K562 (cell line): ENCODE results near the gene MEA1. TPM values are rescaled to one million over a fixed set of nuclear protein-coding genes. Genes with fewer than 3 reads are reported as not detected.
A peak's percentile ranks its signal among the peaks of the same experiment; 100 is the strongest.

Experiments used
- EP400 ChIP-seq: fragments of 450-650 bp; IDR thresholded peaks from 2 replicates; pipeline ENCODE4 v1.6.1; 2017; ENCODE audit warnings: antibody characterized with exemption, mild to moderate bottlenecking, moderate library complexity
- FOXM1 ChIP-seq, 2 experiments: fragments of 450-650 bp in 1 of 2; sonication (generic) in 1 of 2; formaldehyde crosslinking in 1 of 2; IDR thresholded peaks; 2 replicates each; pipeline versions ENCODE4 v1.6.1 to v1.9.0; 2017 to 2022; ENCODE audit warnings: low read depth in 2 of 2, mild to moderate bottlenecking in 2 of 2, missing genetic modification reagents in 1 of 2, moderate library complexity in 1 of 2
- HLTF ChIP-seq: fragments of 450-650 bp; IDR thresholded peaks from 2 replicates; pipeline ENCODE4 v1.6.1; 2016
- HMGN3 ChIP-seq: IDR thresholded peaks from 2 replicates; pipeline ENCODE4 v1.6.1; 2011; ENCODE audit warnings: borderline replicate concordance, low read depth, mild to moderate bottlenecking, mixed read lengths, low read length; ENCODE audit not compliant: insufficient read length; ENCODE audit errors: extremely low read depth
- HOXB6 ChIP-seq: fragments of 250-450 bp; sonication (Bioruptor Pico); IDR thresholded peaks from 2 replicates; pipeline ENCODE4 v1.5.1; 2022; ENCODE audit warnings: mild to moderate bottlenecking, borderline replicate concordance
- L3MBTL2 ChIP-seq: fragments of 450-650 bp; IDR thresholded peaks from 2 replicates; pipeline ENCODE4 v1.6.1; 2016; ENCODE audit warnings: mild to moderate bottlenecking, moderate library complexity
- LARP7 ChIP-seq: fragments of 450-650 bp; IDR thresholded peaks from 2 replicates; pipeline ENCODE4 v1.6.1; 2016
- MIER1 ChIP-seq: fragments of 450-650 bp; IDR thresholded peaks from 2 replicates; pipeline ENCODE4 v1.6.1; 2016; ENCODE audit warnings: antibody characterized with exemption, mild to moderate bottlenecking, low read depth
- NEUROD1 ChIP-seq: fragments of 150-350 bp; IDR thresholded peaks from 2 replicates; pipeline ENCODE4 v1.6.1; 2014; ENCODE audit warnings: borderline replicate concordance, low read length, low read depth; ENCODE audit not compliant: partially characterized antibody
- POLR2H ChIP-seq: IDR thresholded peaks from 2 replicates; pipeline ENCODE4 v1.6.1; 2016; ENCODE audit warnings: missing genetic modification characterization, low read depth, mild to moderate bottlenecking, control low read depth, missing compliant biosample characterization, moderate library complexity
- PRMT5 ChIP-seq: sonication (generic); formaldehyde crosslinking; IDR thresholded peaks from 2 replicates; pipeline ENCODE4 v1.5.0; 2020; ENCODE audit warnings: missing genetic modification reagents
- RBM15 ChIP-seq: fragments of 200-400 bp; formaldehyde crosslinking; IDR thresholded peaks from 2 replicates; pipeline ENCODE4 v1.6.1; 2018; ENCODE audit warnings: mild to moderate bottlenecking, low read length, moderate library complexity; ENCODE audit not compliant: insufficient read depth
- RBM17 ChIP-seq: fragments of 200-400 bp; formaldehyde crosslinking; IDR thresholded peaks from 2 replicates; pipeline ENCODE4 v1.6.1; 2017; ENCODE audit warnings: low read depth, mild to moderate bottlenecking, low read length, borderline replicate concordance
- SETDB1 ChIP-seq: IDR thresholded peaks from one replicate; pipeline ENCODE4 v1.6.1; 2012; ENCODE audit warnings: low read length, control low read depth, inconsistent platforms
- SIN3A ChIP-seq, 2 experiments: fragments of 150-350 bp in 1 of 2; IDR thresholded peaks; 2 replicates each; pipeline ENCODE4 v1.6.1; 2011 to 2016; ENCODE audit warnings: borderline replicate concordance in 2 of 2, low read depth in 2 of 2, low read length in 2 of 2, mild to moderate bottlenecking in 2 of 2, moderate library complexity in 2 of 2; ENCODE audit not compliant: control insufficient read depth in 1 of 2
- TFAM ChIP-seq: fragments of 250-450 bp; sonication (Bioruptor Pico); conservative IDR thresholded peaks from 2 replicates; pipeline ENCODE4 v1.5.0; 2021; ENCODE audit warnings: mild to moderate bottlenecking, moderate library complexity
- YBX1 ChIP-seq: fragments of 450-650 bp; IDR thresholded peaks from 2 replicates; pipeline ENCODE4 v1.7.1; 2016; ENCODE audit warnings: mild to moderate bottlenecking
- ZKSCAN3 ChIP-seq: fragments of 250-450 bp; sonication (Bioruptor Pico); IDR thresholded peaks from 2 replicates; pipeline ENCODE4 v1.4.0; 2020
- ZNF253 ChIP-seq: fragments of 250-450 bp; sonication (Bioruptor Pico); conservative IDR thresholded peaks from 2 replicates; pipeline ENCODE4 v1.6.1; 2021; ENCODE audit warnings: mild to moderate bottlenecking
- polyA plus RNA-seq, 8 experiments: library from polyadenylated mRNA; depleted of rRNA in 4 of 8; stranded (reverse) in 5 of 8; unstranded in 3 of 8; fragments of >200 nt; fragmentation: Nextera tagmentation in 2 of 8; fragmentation: Illumina TruSeq in 1 of 8; extraction: Ambion mirVana in 2 of 8; extraction: Trizol in 1 of 8; gene quantifications; 2 replicates each; pipeline versions ENCODE4 v1.2.1 to v1.2.3, GENCODE V29; 2011 to 2014; ENCODE audit warnings: inconsistent platforms in 1 of 8, missing spikeins in 1 of 8
- total RNA-seq, 7 experiments: library from RNA; depleted of rRNA in 6 of 7; stranded (reverse); fragments of >200 nt in 6 of 7; fragmentation: Illumina TruSeq in 2 of 7; extraction: Trizol in 2 of 7; gene quantifications; 2 replicates each; pipeline versions ENCODE4 v1.2.1 to v1.2.3, GENCODE V29; 2011 to 2021; ENCODE audit warnings: low replicate concordance in 1 of 7
- TF ChIP-seq, protein P1 (sequence below): sonication (generic); formaldehyde crosslinking; IDR thresholded peaks from 2 replicates; pipeline ENCODE4 v1.4.0; 2020; ENCODE audit warnings: mild to moderate bottlenecking, missing genetic modification reagents
- TF ChIP-seq, protein P2 (sequence below): fragments of 250-450 bp; sonication (Bioruptor Pico); IDR thresholded peaks from 2 replicates; pipeline ENCODE4 v1.4.0; 2020; ENCODE audit warnings: borderline replicate concordance
- TF ChIP-seq, protein P3 (sequence below): sonication (generic); formaldehyde crosslinking; IDR thresholded peaks from 2 replicates; pipeline ENCODE4 v1.5.0; 2020; ENCODE audit warnings: missing genetic modification reagents

MEA1 gene
- total and polyA plus RNA-seq, 9 of the 15 experiments (the other 6 are each of a cell fraction or from before 2014, with no cell fraction given) = 86.8 to 210 (median 152) TPM

DNA sequence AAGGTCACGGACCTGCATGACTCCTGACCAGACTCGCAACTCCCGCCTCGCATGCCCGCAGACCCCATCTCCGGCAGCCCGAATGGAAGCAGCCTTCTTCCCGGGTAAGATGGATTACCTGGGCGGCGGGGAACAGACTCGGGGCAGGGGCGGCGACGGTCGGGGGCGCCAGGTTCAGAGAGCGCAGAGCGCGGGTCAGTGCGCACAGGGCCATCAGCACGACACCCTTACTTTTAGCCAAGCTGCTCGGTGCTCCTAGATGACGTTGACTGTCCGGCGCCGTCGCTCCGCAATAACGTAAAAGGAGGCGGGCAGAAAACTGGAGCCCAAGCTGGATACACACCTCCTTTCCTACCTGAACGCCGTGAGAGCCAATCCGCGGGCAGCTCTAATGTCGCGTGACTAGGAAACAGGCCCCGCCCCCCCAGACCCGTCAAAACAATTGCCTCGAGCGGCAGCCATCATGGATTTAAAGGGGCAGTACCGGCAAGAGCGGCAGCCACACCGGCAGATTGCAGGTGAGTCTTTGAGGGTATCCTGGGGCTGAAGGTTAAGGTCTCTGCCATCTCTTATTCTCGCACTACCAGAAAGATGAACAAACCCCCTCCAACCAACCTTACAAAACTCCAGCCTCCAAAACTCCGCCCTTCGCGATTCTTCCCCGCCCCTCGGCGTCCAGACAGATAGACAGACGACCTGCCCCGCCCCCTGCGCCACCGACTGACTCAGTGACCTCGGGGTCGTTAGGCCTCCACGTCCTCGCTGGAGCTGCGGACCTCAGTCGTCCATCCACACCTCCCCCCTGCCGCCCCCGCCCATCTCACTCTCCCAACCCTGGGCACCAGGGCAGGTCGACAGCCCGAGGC lies 45.7 kb upstream of the MEA1 start, which contains the start of the genes KLC4 and MRPL2 (continued):
- peak; percentile 57 for TF ChIP-seq HMGN3
- no peak for TF ChIP-seq TFAM
- TF ChIP-seq POLR2H (tag) = peak; percentile 83
- TF ChIP-seq PRMT5 = no peak
- TF ChIP-seq, protein P1, sequence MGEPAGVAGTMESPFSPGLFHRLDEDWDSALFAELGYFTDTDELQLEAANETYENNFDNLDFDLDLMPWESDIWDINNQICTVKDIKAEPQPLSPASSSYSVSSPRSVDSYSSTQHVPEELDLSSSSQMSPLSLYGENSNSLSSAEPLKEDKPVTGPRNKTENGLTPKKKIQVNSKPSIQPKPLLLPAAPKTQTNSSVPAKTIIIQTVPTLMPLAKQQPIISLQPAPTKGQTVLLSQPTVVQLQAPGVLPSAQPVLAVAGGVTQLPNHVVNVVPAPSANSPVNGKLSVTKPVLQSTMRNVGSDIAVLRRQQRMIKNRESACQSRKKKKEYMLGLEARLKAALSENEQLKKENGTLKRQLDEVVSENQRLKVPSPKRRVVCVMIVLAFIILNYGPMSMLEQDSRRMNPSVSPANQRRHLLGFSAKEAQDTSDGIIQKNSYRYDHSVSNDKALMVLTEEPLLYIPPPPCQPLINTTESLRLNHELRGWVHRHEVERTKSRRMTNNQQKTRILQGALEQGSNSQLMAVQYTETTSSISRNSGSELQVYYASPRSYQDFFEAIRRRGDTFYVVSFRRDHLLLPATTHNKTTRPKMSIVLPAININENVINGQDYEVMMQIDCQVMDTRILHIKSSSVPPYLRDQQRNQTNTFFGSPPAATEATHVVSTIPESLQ (CRISPR knock-in tag) = no peak
- TF ChIP-seq EP400 = peak; percentile 94
- TF ChIP-seq RBM15 = no peak
- no peak for TF ChIP-seq ZNF253 (CRISPR knock-in tag)
- TF ChIP-seq, protein P2, sequence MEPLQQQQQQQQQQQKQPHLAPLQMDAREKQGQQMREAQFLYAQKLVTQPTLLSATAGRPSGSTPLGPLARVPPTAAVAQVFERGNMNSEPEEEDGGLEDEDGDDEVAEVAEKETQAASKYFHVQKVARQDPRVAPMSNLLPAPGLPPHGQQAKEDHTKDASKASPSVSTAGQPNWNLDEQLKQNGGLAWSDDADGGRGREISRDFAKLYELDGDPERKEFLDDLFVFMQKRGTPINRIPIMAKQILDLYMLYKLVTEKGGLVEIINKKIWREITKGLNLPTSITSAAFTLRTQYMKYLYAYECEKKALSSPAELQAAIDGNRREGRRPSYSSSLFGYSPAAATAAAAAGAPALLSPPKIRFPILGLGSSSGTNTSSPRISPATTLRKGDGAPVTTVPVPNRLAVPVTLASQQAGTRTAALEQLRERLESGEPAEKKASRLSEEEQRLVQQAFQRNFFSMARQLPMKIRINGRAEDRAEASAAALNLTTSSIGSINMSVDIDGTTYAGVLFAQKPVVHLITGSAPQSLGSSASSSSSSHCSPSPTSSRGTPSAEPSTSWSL (CRISPR knock-in tag) = no peak
- TF ChIP-seq RBM17 = no peak
- TF ChIP-seq FOXM1 (IDR thresholded peaks at IDR 0.05; ENCODE audit: low read depth) = peak; percentile 56
- no peak for TF ChIP-seq FOXM1 (CRISPR knock-in tag; IDR thresholded peaks at IDR 0.05; ENCODE audit: low read depth)
- peak; percentile 9; the same call in 1 of the 2 replicates for TF ChIP-seq L3MBTL2
- no peak for TF ChIP-seq SETDB1
- TF ChIP-seq MIER1 = peak; percentile 41; the same call in 1 of the 2 replicates
- no peak for TF ChIP-seq YBX1
- peak; percentile 87 to 93; a peak in 3 of 4 replicates for TF ChIP-seq SIN3A (IDR thresholded peaks at IDR 0.05; ENCODE audit: borderline replicate concordance in 2 of 2, control insufficient read depth in 1 of 2, low read depth in 2 of 2, low read length in 2 of 2)
- TF ChIP-seq HOXB6 (CRISPR knock-in tag) = no peak
- peak; percentile 75; the same call in 1 of the 2 replicates for TF ChIP-seq HLTF
- TF ChIP-seq LARP7 = no peak
- TF ChIP-seq ZKSCAN3 (CRISPR knock-in tag) = no peak
- TF ChIP-seq, protein P3, sequence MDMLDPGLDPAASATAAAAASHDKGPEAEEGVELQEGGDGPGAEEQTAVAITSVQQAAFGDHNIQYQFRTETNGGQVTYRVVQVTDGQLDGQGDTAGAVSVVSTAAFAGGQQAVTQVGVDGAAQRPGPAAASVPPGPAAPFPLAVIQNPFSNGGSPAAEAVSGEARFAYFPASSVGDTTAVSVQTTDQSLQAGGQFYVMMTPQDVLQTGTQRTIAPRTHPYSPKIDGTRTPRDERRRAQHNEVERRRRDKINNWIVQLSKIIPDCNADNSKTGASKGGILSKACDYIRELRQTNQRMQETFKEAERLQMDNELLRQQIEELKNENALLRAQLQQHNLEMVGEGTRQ (CRISPR knock-in tag) = peak; percentile 68
- TF ChIP-seq NEUROD1 = peak; percentile 16
